HEK293 (cell line): ENCODE measurements around the gene XIRP1.

Experiments
- FEZF1 ChIP-seq: fragments of 450-650 bp; formaldehyde crosslinking; IDR thresholded peaks from 2 replicates; pipeline ENCODE4 v1.5.1; 2016; ENCODE audit warnings: missing biosample characterization, missing genetic modification characterization
- GFI1B ChIP-seq: fragments of 450-650 bp; formaldehyde crosslinking; IDR thresholded peaks from 2 replicates; pipeline ENCODE4 v1.5.1; 2016; ENCODE audit warnings: missing biosample characterization, missing genetic modification characterization
- KLF9 ChIP-seq: fragments of 450-650 bp; formaldehyde crosslinking; IDR thresholded peaks from 2 replicates; pipeline ENCODE4 v1.5.1; 2016; ENCODE audit warnings: missing biosample characterization, missing genetic modification characterization, low read depth
- REPIN1 ChIP-seq: fragments of 450-650 bp; formaldehyde crosslinking; IDR thresholded peaks from 2 replicates; pipeline ENCODE4 v1.5.1; 2017; ENCODE audit warnings: missing biosample characterization, missing genetic modification characterization, low read depth
- SP2 ChIP-seq: fragments of 450-650 bp; formaldehyde crosslinking; IDR thresholded peaks from 2 replicates; pipeline ENCODE4 v1.5.1; 2016; ENCODE audit warnings: missing biosample characterization, missing genetic modification characterization
- TCF7L2 ChIP-seq: IDR thresholded peaks from 2 replicates; pipeline ENCODE4 v1.6.1; 2011; ENCODE audit warnings: low read depth, mild to moderate bottlenecking, inconsistent platforms, low read length, moderate library complexity, borderline replicate concordance
- TRIM28 ChIP-seq: IDR thresholded peaks from 2 replicates; pipeline ENCODE4 v1.6.1; 2011; ENCODE audit warnings: low read length, control low read depth, borderline replicate concordance
- YY1 ChIP-seq: fragments of 450-650 bp; formaldehyde crosslinking; IDR thresholded peaks from 2 replicates; pipeline ENCODE4 v1.5.1; 2018; ENCODE audit warnings: missing biosample characterization, missing genetic modification characterization
- ZBTB26 ChIP-seq: fragments of 450-650 bp; formaldehyde crosslinking; optimal IDR thresholded peaks from 2 replicates; pipeline ENCODE3; 2016; ENCODE audit warnings: missing biosample characterization, mild to moderate bottlenecking, missing genetic modification characterization
- ZBTB48 ChIP-seq: fragments of 450-650 bp; formaldehyde crosslinking; IDR thresholded peaks from 2 replicates; pipeline ENCODE4 v1.5.1; 2016; ENCODE audit warnings: missing biosample characterization, missing genetic modification characterization
- ZNF138 ChIP-seq: fragments of 450-650 bp; formaldehyde crosslinking; IDR thresholded peaks from 2 replicates; pipeline ENCODE4 v1.5.1; 2016; ENCODE audit warnings: missing biosample characterization, missing genetic modification characterization, borderline replicate concordance
- ZNF223 ChIP-seq: fragments of 450-650 bp; formaldehyde crosslinking; IDR thresholded peaks from 2 replicates; pipeline ENCODE4 v1.5.1; 2016; ENCODE audit warnings: missing biosample characterization, missing genetic modification characterization
- ZNF23 ChIP-seq: fragments of 450-650 bp; formaldehyde crosslinking; IDR thresholded peaks from 2 replicates; pipeline ENCODE4 v1.5.1; 2016; ENCODE audit warnings: missing biosample characterization, missing genetic modification characterization, borderline replicate concordance
- ZNF394 ChIP-seq: fragments of 450-650 bp; formaldehyde crosslinking; IDR thresholded peaks from 2 replicates; pipeline ENCODE4 v1.5.1; 2016; ENCODE audit warnings: missing biosample characterization, missing genetic modification characterization, mild to moderate bottlenecking, moderate library complexity, borderline replicate concordance
- ZNF398 ChIP-seq: fragments of 450-650 bp; formaldehyde crosslinking; IDR thresholded peaks from 2 replicates; pipeline ENCODE4 v1.5.1; 2017; ENCODE audit warnings: missing biosample characterization, missing genetic modification characterization
- ZNF518A ChIP-seq: fragments of 450-650 bp; formaldehyde crosslinking; conservative IDR thresholded peaks from 2 replicates; pipeline ENCODE4 v1.5.1; 2016; ENCODE audit warnings: low read depth, missing biosample characterization, missing genetic modification characterization
- ZNF521 ChIP-seq: fragments of 450-650 bp; formaldehyde crosslinking; IDR thresholded peaks from 2 replicates; pipeline ENCODE4 v1.5.1; 2017; ENCODE audit warnings: missing biosample characterization, mild to moderate bottlenecking, missing genetic modification characterization
- ZNF529 ChIP-seq: fragments of 450-650 bp; formaldehyde crosslinking; IDR thresholded peaks from 2 replicates; pipeline ENCODE4 v1.5.1; 2017; ENCODE audit warnings: missing genetic modification characterization, missing biosample characterization; ENCODE audit not compliant: insufficient replicate concordance
- ZNF558 ChIP-seq: fragments of 450-650 bp; formaldehyde crosslinking; IDR thresholded peaks from 2 replicates; pipeline ENCODE4 v1.5.1; 2016; ENCODE audit warnings: missing biosample characterization, missing genetic modification characterization
- ZNF623 ChIP-seq: fragments of 450-650 bp; formaldehyde crosslinking; IDR thresholded peaks from 2 replicates; pipeline ENCODE4 v1.5.1; 2016; ENCODE audit warnings: missing biosample characterization, missing genetic modification characterization
- ZNF624 ChIP-seq: fragments of 450-650 bp; formaldehyde crosslinking; IDR thresholded peaks from 2 replicates; pipeline ENCODE4 v1.5.1; 2017; ENCODE audit warnings: missing biosample characterization, missing genetic modification characterization
- ZNF670 ChIP-seq: fragments of 450-650 bp; formaldehyde crosslinking; IDR thresholded peaks from 2 replicates; pipeline ENCODE4 v1.5.1; 2016; ENCODE audit warnings: missing biosample characterization, missing genetic modification characterization, low read depth
- ZNF692 ChIP-seq: fragments of 450-650 bp; formaldehyde crosslinking; IDR thresholded peaks from 2 replicates; pipeline ENCODE4 v1.5.1; 2016; ENCODE audit warnings: missing biosample characterization, missing genetic modification characterization
- ZNF701 ChIP-seq: fragments of 450-650 bp; formaldehyde crosslinking; IDR thresholded peaks from 2 replicates; pipeline ENCODE4 v1.5.1; 2016; ENCODE audit warnings: missing biosample characterization, missing genetic modification characterization
- ZNF76 ChIP-seq: fragments of 450-650 bp; formaldehyde crosslinking; IDR thresholded peaks from 2 replicates; pipeline ENCODE4; 2016; ENCODE audit warnings: low read depth, missing biosample characterization, missing genetic modification characterization, borderline replicate concordance
- TF ChIP-seq, protein P1 (sequence below): fragments of 450-650 bp; formaldehyde crosslinking; IDR thresholded peaks from 2 replicates; pipeline ENCODE4 v1.5.1; 2016; ENCODE audit warnings: missing biosample characterization, missing genetic modification characterization

XIRP1 gene

GRCh38 chr3:39150803-39151631 is 41.4 kb downstream of the XIRP1 start (continued):
- TF ChIP-seq ZNF692 (tag by site-specific recombination) (no peak), ZNF23 (no peak), TRIM28 (peak; percentile 50; the same call in 1 of the 2 replicates), ZNF529 (tag by site-specific recombination) (no peak), SP2 (tag by site-specific recombination) (0 out of 2 replicates have a peak, but pooled peaks have one; percentile 3), ZNF670 (tag by site-specific recombination) (no peak), ZNF624 (tag by site-specific recombination) (no peak), ZNF76 (no peak), ZBTB26 (tag by site-specific recombination) (no peak), ZNF398 (tag by site-specific recombination) (peak; percentile 78), ZNF518A (tag by site-specific recombination) (no peak), FEZF1 (peak; percentile 81), REPIN1 (tag by site-specific recombination) (no peak), ZNF223 (no peak), KLF9 (tag by site-specific recombination) (peak; percentile 50; the same call in 1 of the 2 replicates), ZNF138 (no peak), ZNF623 (tag by site-specific recombination) (no peak), YY1 (tag by site-specific recombination) (no peak), ZBTB48 (peak; percentile 80), ZNF558 (tag by site-specific recombination) (no peak), ZNF701 (no peak), GFI1B (tag by site-specific recombination) (no peak), ZNF521 (tag by site-specific recombination) (no peak), ZNF394 (tag by site-specific recombination) (peak; percentile 32; the same call in 1 of the 2 replicates), TCF7L2 (no peak)
- TF ChIP-seq, protein P1, sequence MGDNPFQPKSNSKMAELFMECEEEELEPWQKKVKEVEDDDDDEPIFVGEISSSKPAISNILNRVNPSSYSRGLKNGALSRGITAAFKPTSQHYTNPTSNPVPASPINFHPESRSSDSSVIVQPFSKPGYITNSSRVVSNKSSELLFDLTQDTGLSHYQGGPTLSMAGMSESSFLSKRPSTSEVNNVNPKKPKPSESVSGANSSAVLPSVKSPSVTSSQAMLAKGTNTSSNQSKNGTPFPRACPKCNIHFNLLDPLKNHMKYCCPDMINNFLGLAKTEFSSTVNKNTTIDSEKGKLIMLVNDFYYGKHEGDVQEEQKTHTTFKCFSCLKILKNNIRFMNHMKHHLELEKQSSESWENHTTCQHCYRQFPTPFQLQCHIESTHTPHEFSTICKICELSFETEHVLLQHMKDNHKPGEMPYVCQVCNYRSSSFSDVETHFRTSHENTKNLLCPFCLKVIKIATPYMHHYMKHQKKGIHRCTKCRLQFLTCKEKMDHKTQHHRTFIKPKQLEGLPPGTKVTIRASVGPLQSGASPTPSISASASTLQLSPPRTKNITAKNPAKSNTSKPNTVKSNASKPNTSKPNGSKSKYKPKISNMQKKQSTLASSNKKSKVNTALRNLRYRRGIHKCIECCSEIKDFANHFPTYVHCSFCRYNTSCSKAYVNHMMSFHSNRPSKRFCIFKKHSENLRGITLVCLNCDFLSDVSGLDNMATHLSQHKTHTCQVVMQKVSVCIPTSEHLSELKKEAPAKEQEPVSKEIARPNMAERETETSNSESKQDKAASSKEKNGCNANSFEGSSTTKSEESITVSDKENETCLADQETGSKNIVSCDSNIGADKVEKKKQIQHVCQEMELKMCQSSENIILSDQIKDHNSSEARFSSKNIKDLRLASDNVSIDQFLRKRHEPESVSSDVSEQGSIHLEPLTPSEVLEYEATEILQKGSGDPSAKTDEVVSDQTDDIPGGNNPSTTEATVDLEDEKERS (tag by site-specific recombination): no peak
